ENCODE results near the gene PIGS.

The PIGS gene

DNA sequence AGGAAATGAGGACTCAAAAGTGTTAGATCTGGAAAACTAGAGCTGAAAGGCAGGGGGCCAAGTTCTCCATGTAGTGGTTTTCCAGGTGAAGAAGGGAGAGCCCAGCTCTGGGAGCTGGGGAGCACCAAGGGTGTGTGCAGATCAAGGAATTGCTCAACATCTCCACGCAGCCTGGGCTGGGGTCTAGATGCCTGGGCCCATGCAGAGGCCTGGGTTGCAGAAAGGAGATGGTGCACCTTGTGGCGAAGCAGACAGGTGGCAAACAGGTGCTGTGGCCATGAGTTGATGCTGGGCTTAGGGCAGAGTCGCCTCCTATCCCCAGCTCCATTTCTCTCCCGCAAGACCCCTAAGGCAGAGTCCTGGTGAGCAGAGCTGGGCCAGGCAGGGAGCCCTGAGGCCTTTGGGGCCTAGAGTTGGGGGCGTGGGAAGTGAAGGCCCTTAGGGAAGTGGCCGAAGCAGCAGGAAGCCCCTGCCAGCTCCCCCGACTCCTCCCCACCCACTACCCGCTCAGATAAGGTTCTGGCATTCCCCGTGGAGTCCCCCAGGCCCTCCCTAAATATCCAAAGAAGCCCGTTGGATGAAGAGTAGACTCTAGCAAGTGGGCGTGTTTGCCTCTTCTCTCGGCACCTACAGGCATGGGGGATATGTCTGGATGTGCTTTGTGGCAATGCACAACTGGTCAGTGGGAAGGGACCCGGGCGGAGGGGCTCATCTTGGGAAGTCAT, 64.4 kb downstream of the PIGS start:
- no peak for DNase-seq (ENCODE audit: low spot score)

DNA sequence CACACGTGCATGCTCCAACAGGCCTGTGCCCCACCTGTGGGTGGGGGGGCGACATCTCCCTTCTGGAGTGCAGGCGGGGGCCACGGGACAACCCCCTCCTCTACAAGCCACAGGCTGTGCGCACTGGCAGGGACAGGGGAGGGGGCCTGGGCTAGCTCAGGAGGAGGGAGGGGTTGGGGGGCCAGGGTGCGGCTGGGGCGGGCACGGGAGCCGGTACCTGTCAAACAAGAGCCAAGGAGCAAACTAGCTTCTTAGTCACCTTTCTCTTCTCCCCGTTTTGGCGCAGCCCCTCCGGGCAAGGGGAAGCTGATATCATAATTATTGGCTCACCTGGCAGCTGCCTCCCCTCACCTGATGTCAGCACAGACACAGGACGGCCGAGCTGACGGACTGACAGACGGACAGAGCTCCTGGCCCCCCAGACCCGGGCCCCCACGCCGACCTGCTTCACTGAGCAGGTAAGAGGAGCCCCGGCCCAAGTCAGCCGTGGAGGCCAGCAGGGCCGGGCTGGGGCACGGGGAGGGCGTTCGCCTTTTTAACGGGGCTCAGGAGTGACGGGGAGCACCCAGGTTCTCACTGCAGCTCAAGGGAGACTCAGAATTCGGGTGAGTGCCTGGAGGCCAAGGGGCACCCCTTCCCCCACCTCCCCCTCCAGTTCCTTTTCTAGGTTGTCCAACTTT, 65.2 kb downstream of the PIGS start, which contains the start of gene FOXN1:
TSS of gene FOXN1 (plus strand) at position 363 of the 680 bp plus-strand sequence. CDS start 17,622 bp downstream, outside the sequence.
- DNase-seq (ENCODE audit: low spot score): no peak

DNA sequence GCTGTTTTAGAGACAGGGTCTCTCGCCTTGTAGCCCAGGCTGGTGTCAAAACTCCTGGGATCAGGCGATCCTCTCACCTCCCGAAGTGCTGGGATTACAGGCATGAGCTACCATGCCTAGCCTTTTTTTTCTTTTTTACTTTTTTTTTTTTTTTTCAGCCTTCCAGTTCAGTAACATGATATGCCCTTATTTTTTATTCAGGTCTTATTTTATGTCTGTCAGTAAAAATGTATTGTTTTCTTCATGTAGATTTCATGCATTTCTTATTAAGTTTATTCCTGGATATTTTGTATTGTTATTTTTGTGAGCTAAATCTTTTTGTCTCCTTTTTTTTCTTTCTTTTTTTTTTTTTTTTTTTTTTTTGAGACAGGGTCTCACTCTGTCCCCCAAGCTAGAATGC, 67.9 kb downstream of the PIGS start:
- DNase-seq (ENCODE audit: low spot score): no peak
